ENCODE results near the gene C1orf198.

C1orf198 gene

GRCh38 chr1:230798491-230798890 lies 69.8 kb downstream of the C1orf198 start:
- TF ChIP-seq, protein P1, sequence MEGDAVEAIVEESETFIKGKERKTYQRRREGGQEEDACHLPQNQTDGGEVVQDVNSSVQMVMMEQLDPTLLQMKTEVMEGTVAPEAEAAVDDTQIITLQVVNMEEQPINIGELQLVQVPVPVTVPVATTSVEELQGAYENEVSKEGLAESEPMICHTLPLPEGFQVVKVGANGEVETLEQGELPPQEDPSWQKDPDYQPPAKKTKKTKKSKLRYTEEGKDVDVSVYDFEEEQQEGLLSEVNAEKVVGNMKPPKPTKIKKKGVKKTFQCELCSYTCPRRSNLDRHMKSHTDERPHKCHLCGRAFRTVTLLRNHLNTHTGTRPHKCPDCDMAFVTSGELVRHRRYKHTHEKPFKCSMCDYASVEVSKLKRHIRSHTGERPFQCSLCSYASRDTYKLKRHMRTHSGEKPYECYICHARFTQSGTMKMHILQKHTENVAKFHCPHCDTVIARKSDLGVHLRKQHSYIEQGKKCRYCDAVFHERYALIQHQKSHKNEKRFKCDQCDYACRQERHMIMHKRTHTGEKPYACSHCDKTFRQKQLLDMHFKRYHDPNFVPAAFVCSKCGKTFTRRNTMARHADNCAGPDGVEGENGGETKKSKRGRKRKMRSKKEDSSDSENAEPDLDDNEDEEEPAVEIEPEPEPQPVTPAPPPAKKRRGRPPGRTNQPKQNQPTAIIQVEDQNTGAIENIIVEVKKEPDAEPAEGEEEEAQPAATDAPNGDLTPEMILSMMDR (IDR thresholded peaks at IDR 0.05; ENCODE audit: low read depth, low read length), result no peak
- no peak for DNase-seq (ENCODE audit: low read depth in 2 of 2)
- H3K4me3 ChIP-seq (replicated peaks in 1 of 2; ENCODE audit: low read depth in 2 of 2, low read length in 2 of 2), result no peak overlapping the region

GRCh38 chr1:230797942-230798365 lies 70.4 kb downstream of the C1orf198 start:
- no peak overlapping the region for H3K4me3 ChIP-seq (replicated peaks in 1 of 2; ENCODE audit: low read depth in 2 of 2, low read length in 2 of 2)
- TF ChIP-seq, protein P1 (IDR thresholded peaks at IDR 0.05; ENCODE audit: low read depth, low read length), result peak; percentile 90
- peak; percentile 78 to 87 for DNase-seq (ENCODE audit: low read depth in 2 of 2)

GRCh38 chr1:230797376-230797920 lies 70.9 kb downstream of the C1orf198 start:
- TF ChIP-seq, protein P1 (IDR thresholded peaks at IDR 0.05; ENCODE audit: low read depth, low read length), result no peak
- no peak overlapping the region for H3K4me3 ChIP-seq (replicated peaks in 1 of 2; ENCODE audit: low read depth in 2 of 2, low read length in 2 of 2)
- DNase-seq (ENCODE audit: low read depth in 2 of 2), result no peak

- DNase-seq (ENCODE audit: low read depth in 2 of 2), result no peak
- H3K4me3 ChIP-seq (replicated peaks in 1 of 2; ENCODE audit: low read depth in 2 of 2, low read length in 2 of 2), result no peak overlapping the region
- TF ChIP-seq, protein P1 (IDR thresholded peaks at IDR 0.05; ENCODE audit: low read depth, low read length), result no peak
Observed at GRCh38 chr1:230796626-230797025, 71.7 kb downstream of the C1orf198 start.

DNA sequence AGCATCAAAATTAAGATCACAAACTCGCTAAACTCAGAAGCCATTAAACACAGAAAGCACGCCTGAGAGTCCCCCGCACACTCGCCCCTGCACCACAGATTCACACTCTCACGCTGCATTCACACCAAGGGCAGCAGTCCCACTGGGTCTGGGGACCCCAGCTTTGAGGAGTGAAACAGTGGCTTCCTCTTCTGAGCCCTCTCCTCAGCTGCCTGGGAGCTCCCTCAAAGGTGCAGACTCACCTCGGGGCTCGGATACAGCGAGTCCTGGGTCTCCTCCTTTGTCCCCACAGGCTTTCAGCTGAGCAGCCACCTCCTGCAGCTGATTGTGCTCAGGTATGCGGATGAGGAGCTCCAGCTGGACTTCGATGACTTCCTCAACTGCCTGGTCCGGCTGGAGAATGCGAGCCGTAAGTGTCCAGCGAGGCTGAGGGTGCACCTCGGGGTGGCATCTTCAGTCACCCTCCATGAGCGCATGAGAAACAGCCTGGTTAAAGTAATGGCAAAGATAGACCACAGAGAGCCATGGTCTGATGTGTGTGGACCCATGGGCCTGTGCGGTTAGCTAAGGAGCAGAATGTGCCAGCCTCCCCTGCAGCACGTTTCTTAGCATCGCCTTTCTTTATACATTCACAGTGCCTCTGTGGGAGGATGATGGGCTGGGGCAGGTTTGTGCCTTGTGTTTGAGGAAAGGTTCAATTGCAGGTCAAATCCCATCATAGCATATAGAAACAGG lies 73.3 kb downstream of the C1orf198 start:
- no peak overlapping the region for H3K4me3 ChIP-seq (replicated peaks in 1 of 2; ENCODE audit: low read depth in 2 of 2, low read length in 2 of 2)
- DNase-seq (ENCODE audit: low read depth in 2 of 2), result no peak
- TF ChIP-seq, protein P1 (IDR thresholded peaks at IDR 0.05; ENCODE audit: low read depth, low read length), result no peak

- DNase-seq (ENCODE audit: low read depth in 2 of 2), result peak in 1 of 2 donors; percentile 26
- H3K4me3 ChIP-seq (replicated peaks in 1 of 2; ENCODE audit: low read depth in 2 of 2, low read length in 2 of 2), result no peak overlapping the region
- TF ChIP-seq, protein P1 (IDR thresholded peaks at IDR 0.05; ENCODE audit: low read depth, low read length), result no peak
Observed at GRCh38 chr1:230794431-230794830, 73.9 kb downstream of the C1orf198 start.
